HL-60/S4 treated with retinoic acid at 250 ng/mL for 4 days and 3 days (cell line): ENCODE results near the gene HIRA.
"Not testable (repeated sequence)": the region's sequence is repeated elsewhere in the genome, so short reads cannot be mapped to it uniquely, and the experiment has no call there.

Source experiments
- in situ Hi-C: fragments of 300-500 bp; cut with MboI; formaldehyde crosslinking; loops from 2 replicates; pipeline ENCODE4 v1.7.0; 2022; ENCODE audit warnings: low sequenced_read_pairs

Gene HIRA

DNA sequence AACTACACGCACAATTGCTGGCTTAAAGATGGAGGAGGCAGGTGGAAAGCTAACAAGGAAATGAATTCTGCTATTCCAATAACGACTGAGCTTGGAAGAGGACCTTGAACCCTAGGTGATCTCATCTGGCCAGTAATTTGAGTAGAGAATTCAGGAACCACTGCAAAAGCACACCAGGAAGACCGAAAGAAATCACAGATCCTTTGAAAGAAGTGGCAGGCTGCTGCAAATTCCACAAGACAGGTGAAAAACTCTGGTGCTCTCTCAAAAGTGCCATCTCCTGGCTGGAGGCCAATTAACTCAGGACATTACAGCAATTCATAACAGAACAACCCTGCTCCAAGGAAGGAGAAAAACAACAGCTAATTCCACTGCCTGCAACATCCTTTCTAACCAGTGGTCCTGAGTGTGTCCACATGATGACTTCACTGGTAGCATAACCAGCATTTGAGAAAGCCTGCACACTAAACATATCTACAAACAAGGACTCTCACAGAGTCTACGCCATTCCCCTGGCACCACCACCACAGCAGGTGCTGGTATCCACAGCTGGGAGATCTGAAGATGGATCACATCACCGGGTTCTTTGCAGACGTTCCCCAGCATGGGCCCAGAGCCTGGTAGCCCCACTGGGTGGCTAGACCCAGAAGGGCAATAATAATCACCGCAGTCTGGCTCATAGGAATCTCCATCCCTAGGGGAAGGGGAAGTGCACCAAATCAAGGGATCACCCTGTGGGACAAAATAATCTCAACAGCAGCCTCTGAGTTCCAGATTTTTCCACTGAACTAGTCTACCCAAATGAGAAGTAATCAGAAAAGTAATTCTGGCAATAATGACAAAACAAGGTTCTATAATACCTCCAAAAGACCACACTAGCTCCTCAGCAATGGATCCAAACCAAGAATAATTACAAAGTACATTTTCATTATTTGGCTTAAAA lies 95.1 kb downstream of the HIRA start:
- in situ Hi-C loops: no loop called here

DNA sequence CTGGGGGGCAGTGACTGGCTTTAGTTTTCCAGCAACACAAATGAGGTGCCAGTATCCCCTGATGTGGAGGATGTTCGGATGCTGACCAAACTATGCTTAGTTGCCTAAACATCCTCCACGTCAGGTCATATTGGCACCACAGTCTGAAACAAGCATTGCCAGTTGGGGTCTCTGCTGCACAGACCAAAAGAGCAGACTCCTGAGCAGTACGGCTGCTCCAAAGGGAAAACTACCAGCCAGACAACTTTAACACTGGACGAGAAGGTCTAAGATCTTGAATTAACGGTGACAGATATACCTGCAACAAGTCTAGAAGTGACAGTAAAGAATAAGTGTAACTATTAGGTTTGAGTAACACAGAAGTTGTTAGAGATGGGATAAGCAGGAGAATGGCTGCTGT lies 99.6 kb downstream of the HIRA start:
- in situ Hi-C loops: no loop called here

DNA sequence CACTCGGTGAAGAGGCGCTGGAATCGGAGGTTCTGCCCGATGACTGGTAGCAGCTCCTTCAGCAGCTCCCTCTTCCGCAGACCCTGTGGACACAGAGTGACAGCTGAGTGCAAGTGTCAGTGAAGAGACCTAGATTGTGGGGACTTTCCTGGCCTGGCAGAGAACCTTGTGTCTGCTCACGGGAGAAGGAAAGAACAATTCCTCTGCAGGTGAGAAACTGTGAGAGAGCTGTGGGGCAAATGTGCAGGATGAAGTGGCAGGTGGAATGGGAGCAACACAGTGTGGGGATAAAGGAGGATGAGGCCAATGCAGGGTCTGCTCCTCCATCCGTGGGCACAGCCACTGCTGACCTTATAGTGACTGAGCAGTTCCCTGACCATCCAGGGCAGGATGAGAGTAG lies 100.1 kb downstream of the HIRA start:
- in situ Hi-C loops: no loop called here

DNA sequence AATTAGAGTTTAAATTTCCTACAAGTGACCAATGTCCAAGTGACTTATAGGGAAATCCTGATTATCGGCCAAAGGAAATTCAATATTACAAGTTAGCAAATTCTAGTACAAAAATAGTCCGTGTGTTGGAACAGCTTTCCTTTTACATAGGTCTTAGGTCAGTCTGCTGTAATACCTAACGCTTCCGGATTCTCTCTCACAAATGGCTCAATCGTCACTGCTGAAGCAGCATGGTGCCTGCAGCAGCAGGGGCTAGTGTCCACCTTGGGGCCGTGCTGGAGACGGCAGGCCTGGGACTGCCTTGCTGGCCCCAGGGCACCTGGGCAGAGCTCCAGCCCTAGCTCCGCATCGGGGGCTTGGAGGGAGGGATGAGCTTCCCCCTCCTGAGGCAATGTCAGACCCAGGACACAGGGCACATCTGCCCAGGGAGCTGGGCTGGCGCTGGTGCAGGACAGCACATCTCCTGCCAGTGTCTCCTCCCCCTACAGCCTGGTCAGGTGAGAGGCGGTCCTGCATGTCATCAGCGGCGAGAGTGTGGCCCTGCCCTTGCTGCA lies 100.6 kb downstream of the HIRA start:
- in situ Hi-C loops: no loop called here

DNA sequence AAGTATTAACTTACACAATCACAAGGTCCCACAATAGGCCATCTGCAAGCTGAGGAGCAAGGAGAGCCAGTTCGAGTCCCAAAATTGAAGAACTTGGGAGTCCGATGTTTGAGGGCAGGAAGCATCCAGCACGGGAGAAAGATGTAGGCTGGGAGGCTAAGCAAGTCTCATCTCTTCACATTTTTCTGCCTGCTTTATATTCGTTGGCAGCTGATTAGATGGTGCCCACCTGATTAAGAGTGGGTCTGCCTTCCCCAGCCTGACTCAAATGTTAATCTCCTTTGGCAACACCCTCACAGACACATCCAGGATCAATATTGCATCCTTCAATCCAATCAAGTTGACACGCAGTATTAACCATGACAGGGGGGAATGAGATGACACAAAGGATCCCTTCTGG lies 101.3 kb downstream of the HIRA start:
- in situ Hi-C loops: not testable (repeated sequence)

DNA sequence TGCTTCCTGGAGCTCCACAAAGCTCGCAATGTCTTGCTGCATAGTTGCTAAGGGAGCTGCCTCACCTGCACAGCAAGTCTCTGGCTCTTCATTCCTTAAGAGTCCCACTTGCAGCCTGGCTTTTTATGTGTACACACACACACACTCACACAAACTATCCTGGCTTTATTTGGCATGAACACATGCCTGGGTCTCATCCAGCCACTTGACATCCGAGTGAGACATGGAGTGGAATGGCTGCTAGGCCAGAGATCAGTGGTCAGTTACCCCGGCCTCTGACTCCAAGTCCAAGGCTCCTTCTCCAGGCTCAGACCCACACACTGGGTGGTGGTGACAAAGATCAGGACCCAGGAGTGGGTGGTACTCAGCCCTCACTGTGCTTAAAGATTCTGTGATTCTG lies 102.1 kb downstream of the HIRA start:
- in situ Hi-C loops: no loop called here

DNA sequence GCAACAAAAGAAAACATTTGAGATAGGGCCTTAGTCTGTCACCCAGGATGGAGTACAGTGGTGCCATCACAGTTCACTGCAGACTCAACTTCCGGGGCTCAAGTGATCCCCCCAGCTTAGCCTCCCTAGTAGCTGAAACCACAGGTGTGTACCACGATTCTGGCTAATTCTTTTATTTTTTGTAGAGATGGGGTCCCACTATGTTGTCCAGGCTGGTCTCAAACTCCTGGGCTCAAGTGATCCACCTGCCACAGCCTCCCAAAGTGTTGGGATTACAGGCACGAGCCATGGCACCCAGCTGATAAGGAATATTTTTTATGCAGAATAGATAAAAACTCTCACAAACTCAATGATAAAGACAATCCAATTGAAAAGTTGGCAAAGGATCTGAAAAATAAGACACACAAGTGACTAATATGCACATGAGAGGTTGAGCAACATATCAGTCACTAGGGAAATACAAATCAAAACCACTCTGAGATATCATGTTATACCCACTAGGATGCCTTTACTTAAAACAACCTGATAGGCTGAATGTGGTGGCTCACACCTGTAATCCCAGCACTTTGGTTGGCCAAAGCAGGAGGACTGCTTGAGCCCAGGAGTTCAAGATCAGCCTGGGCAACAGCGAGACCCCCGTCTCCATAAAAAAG lies 106.1 kb downstream of the HIRA start:
- in situ Hi-C loops: no loop called here

DNA sequence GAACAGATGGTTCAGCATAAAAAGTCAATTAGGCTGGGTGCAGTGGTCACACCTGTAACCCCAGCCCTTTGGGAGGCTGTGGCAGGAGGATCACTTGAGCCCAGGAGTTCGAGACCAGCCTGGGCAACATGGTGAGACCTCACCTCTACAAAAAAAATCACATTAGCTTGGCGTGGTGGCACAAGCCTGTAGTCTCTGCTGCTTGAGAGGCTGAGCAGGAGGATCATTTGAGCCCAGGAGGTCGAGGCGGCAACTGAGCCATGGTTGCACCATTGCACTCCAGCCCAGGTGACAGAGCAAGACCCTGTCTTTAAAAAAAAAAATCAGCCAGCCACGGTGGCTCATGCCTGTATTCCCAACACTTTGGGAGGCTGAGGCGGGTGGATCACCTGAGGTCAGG lies 108.1 kb downstream of the HIRA start:
- in situ Hi-C loops: not testable (repeated sequence)

DNA sequence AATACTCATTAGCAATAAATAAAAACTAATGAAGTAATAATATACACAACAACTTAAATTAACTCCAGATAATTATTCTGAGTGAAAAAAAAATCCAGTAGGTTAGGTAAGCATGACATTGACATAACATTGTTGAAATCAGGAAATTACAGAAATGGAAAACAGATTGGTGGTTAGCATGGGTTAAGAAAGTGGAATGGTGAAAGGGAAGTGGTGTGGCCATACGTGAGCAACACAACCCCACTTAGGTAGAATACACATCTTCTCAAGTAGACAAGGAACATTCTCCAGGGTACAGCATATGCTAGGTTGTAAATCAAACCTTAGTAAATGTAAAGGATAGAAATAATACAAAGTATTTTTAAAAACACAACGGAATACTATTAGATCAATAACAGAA lies 109.8 kb downstream of the HIRA start:
- in situ Hi-C loops: no loop called here

DNA sequence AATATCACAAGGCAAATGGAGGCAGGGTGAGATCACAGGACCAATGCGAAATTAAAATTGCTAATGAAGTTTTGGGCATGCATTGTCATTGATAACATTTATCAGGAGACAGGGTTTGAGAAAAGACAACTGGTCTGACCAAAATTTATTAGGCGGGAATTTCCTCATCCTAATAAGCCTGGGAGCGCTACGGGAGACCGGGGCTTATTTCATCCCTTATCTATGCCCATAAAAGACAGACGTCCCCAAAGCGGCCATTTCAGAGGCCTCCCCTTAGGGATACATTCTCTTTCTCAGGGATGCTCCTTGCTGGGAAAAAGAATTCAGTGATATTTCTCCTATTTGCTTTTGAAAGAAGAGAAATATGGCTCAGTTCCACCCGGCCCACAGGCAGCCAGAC lies 111.4 kb downstream of the HIRA start:
- in situ Hi-C loops: not testable (repeated sequence)

DNA sequence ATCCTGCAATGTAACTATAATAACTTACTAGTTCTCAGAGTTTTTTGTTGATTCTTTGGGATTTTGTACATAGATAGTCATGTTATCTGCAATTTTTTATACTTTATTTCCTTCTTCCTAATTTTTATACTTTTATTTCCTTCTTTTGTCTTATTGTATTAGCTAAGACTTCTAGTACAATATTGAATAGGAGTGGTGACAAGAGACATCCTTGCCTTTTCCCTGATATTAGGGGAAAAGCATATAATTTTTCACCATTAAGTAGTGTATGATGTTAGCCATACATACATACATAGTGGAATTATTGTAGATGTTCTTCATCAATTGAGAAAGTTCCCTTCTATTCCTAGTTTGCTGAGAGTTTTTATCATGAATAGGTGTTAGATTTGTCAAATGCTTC lies 112.3 kb downstream of the HIRA start:
- in situ Hi-C loops: no loop called here

DNA sequence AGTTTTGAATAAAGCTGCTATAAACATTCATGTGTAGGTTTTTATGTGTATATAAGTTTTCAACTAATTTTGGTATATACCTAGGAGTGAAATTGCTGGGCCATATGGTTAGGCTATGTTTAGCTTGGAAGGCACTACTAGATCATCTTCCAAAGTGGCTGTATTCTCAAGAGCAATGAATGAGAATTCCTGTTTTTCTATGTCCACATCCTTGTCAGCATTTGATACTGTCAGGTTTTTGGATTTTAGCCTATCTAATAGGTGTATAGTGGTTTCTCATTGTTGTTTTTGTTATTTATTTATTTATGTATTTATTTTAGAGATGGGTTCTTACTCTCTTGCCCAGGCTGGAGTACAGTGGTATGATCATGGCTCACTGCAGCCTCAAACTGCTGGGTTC lies 113.7 kb downstream of the HIRA start:
- in situ Hi-C loops: no loop called here

DNA sequence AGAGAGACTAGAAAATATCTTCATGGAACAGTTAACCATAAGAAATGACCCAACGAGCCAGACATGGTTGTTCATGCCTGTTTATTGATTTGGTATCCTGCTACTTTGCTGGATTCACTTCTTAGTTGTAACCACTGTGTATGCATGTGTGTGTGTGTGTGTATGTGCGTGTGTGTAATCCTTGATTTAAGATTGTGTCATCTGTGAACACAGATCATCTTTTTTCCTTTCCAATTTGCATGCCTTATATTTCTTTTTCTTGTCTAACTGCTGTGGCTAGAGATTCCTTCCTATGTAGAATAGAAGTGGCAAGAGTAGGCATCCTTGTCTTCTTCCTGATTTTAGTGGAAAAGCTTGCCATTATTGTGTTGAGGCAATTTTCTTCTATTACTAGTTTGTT lies 123.7 kb downstream of the HIRA start:
- in situ Hi-C loops: no loop called here

DNA sequence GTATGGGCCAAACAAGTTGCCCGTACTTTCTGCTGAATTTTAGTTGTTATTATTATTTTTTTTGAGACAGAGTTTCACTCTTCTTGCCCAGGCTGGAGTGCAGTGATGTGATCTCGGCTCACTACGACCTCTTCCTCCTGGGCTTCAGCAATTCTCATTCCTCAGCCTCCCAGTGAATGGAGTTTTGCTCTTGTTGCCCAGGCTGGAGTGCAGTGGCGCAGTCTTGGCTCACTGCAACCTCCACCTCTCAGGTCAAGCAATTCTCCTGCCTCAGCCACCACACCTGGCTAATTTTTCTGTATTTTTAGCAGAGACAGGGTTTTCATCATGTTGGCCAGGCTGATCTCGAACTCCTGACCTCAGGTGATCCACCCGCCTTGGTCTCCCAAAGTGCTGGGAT lies 125.0 kb downstream of the HIRA start:
- in situ Hi-C loops: not testable (repeated sequence)

DNA sequence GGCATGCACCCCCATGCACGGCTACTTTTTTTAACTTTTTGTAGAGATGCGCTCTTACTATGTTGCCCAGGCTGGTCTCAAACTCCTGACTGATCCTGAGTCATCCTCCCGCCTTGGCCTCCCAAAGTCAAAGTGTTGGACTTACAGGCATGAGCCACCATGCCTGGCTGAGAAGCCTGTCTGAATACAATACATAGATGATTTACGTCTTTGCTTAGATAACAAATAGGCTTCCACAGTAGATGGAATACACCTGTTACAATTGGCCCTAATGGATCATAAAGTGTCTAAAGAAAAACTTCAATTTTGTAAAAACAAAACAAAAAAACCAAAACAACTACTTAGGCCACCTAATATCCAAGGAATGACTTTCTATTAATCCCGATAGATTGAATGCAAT lies 127.0 kb downstream of the HIRA start:
- in situ Hi-C loops: no loop called here

DNA sequence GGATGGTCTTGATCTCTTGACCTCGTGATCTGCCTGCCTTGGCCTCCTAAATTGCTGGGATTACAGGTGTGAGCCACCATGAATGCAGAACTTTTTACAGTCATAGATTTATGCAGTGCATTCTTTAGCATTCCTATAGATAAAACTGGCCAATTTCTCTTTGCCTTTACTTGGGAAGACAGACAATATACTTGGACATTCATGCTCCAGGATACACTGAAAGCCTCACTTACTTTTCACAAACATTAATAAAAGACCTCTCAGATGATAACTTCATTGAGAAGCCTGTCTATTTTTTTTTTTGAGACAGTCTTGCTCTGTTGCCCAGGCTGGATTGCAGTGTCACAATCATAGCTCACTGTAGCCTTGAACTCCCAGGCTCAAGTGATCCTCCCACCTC lies 127.7 kb downstream of the HIRA start:
- in situ Hi-C loops: no loop called here

DNA sequence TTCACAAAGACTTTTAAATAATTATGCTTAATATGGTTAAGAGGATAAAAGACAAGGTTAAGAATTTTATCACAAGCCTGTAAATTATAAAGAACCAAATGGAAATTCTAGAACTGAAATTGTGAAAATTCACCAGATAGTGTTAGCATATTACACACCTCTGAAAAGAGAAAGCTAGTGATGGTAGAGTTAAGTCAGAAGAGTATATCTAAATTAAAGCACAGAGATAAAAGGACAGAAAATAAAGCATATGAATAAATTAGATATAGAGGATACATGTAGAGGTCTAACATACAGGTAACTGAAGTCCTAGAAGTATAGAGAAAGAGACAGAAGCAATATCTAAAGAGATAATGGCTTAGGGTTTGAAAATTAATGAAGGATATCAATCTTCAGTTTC lies 135.8 kb downstream of the HIRA start:
- in situ Hi-C loops: loop anchor here (25.0 kb wide), 1 partner anchor 108 kb away; the partner anchor contains the start of gene SLC25A1

DNA sequence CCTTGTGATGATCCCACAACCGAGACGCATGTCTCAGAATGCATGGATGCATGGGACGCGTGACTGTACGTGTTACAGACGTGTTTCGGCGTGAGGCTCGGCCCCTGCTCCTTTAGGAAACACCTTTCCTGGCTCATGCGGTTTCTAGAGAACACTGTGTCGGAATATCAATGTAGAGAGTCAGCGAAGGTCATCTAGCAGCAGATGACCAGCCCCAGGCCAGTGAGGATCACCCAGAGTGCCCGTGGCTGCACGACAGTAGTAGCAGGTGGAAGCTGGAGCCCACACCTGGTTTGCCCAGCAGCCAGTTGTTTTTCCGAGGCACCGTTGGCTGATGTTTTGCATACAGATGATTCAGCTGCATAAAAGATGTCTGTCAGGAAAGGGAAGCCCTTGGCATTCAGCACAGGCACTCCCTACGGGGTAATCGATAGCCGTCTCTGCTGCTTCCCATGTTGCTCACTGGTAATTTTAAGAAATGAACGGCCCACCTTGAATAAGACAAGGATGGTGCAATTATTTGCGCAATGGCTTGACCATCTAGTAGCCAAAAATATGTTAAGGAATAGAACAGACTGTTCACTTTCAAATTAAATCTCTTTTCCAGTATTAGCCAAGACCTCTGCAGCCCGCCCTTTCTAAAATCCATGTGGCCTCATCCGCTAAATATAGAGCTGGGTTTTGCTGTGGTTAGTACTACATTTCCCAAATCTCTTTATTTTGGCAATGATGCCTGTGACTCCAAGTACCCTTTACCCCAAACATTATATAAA lies 138.9 kb downstream of the HIRA start:
- in situ Hi-C loops: loop anchor here (25.0 kb wide), 1 partner anchor 105 kb away; the partner anchor contains the start of gene SLC25A1

DNA sequence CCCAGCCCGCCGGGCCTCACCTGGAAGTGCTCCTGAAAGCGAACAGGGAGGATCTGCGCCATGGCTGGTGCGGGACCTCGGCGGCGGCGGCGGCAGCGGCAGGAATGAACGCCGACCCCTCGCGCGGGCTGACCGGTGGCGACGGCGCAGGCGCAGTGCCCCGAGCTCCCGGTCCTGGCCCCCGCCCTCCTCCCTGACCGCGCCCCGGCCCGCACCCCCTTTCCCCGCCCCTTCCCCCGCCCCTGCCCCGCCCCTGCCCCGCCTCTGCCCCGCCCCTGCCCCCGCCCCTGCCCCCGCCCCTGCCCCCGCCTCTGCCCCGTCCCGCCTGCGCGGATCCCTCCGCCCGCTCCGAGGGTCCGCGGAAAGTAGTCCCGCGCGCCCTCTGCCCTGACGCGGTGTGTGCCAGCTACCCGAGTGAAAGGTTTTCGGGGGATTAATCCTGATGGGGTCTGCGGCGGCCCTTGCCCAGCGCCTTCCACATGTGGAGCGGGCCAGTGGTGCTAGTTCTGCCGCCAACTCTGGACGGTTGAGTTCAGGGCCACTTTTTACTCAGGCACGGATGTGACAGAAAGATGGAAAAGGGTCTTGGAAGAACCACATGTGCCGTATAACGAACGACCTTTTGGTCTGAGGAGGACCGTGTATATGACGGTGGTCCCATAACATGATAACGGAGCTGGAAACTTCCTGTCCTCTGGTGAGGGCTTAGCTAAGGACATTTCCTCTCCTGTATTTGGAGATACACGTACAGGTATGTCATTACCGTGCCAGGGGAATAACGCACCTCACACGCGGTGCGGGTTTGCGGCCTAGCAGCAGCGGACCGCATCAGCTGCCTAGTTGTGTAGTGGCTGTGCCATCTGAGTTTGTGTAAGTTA lies 139.7 kb downstream of the HIRA start, which contains the start of gene CLTCL1:
Gene CLTCL1 (minus strand): TSS at position 140 of the 878 bp plus-strand sequence. CDS start 78 bp downstream, at position 62.
- in situ Hi-C loops: loop anchor here (25.0 kb wide), 1 partner anchor 105 kb away; the partner anchor contains the start of gene SLC25A1

DNA sequence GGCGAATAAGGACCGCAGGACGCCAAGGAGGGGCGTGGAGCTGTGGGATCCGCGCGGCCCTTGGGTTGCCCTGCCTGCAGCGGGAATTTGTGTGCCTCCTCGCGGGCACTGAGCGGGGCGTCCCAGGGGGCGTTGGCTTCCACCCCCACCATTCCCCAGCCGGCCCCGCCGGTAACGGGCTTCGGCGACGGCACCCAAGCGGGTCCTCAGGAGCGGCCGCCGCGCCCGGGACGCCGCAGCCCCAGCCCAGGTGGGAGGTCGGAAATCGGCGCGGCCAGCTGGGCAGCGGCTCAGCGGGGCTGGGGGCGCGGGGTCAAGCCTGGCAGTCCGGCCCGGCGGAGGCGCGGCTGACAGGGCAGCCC lies 140.3 kb downstream of the HIRA start:
- in situ Hi-C loops: loop anchor here (25.0 kb wide), 1 partner anchor 104 kb away; the partner anchor contains the start of gene SLC25A1
